GM12878 (cell line): ENCODE data around the gene CD276. TPM values are rescaled to one million over a fixed set of nuclear protein-coding genes. Genes with fewer than 3 reads are reported as not detected.

Source experiments
- ATAC-seq: fragments of 200-7000 bp; cut with Tn5 transposase; 3 replicates; pipeline ENCODE4 v1.9.1; 2020; ENCODE audit warnings: mild to moderate bottlenecking, moderate library complexity
- BruUV-seq: library from RNA; stranded (reverse); fragments of 400-500 nt; replicated peaks from 2 replicates; lab custom pipeline; 2021; lab: Mats Ljungman, UMichigan
- CTCF ChIA-PET: fragments of 300-600 bp; sonication (Branson Sonifier 250); formaldehyde crosslinking; extraction: SDS; loops from one replicate; lab custom pipeline; 2021; ENCODE audit warnings: inconsistent platforms; lab: Yijun Ruan, JAX
- POLR2A ChIA-PET: fragments of 350-600 bp; formaldehyde crosslinking; extraction: SDS; loops from one replicate; lab custom pipeline; 2021; ENCODE audit warnings: inconsistent platforms; lab: Charles Lee
- RAD21 ChIA-PET: fragments of 300-600 bp; sonication (Branson Sonifier 250); formaldehyde crosslinking; loops from one replicate; lab custom pipeline; 2023; ENCODE audit warnings: antibody characterized with exemption; ENCODE audit not compliant: unreplicated experiment; lab: Charles Lee
- SMC1A ChIA-PET: fragments of 300-600 bp; sonication (Branson Sonifier 250); formaldehyde crosslinking; loops from one replicate; lab custom pipeline; 2023; ENCODE audit not compliant: unreplicated experiment, uncharacterized antibody; lab: Charles Lee
- DNase-seq: peaks from one replicate; pipeline ENCODE4 v3.0.0-alpha.2; 2011; ENCODE audit warnings: low read depth, low spot score
- FAIRE-seq: peaks from 3 replicates; lab custom pipeline; 2011; peaks lifted over from hg19 to GRCh38; lab: Jason Lieb, UNC
- H2AFZ ChIP-seq: 2 replicates; pipeline ENCODE4 v1.6.0; 2011; ENCODE audit warnings: low read depth, low read length, control low read depth; ENCODE audit not compliant: control insufficient read depth
- H3K27ac ChIP-seq: 2 replicates; pipeline ENCODE4 v1.5.1; 2011; ENCODE audit warnings: control low read depth; ENCODE audit not compliant: control insufficient read depth, insufficient read depth
- H3K27me3 ChIP-seq, 2 experiments: replicated peaks in 1 of 2; 2 replicates each; pipeline versions ENCODE4 v1.6.0 to v1.6.1; 2011; ENCODE audit warnings: low read length in 1 of 2; ENCODE audit not compliant: control insufficient read depth in 2 of 2, insufficient read depth in 2 of 2
- H3K36me3 ChIP-seq, 2 experiments: 2 replicates each; pipeline ENCODE4 v1.5.1; 2011; ENCODE audit warnings: low read length in 1 of 2; ENCODE audit not compliant: control insufficient read depth in 2 of 2, insufficient read depth in 2 of 2
- H3K4me1 ChIP-seq: 2 replicates; pipeline ENCODE4 v1.6.1; 2011; ENCODE audit warnings: mild to moderate bottlenecking, low read length, moderate library complexity, mixed read lengths; ENCODE audit not compliant: control insufficient read depth, insufficient read depth
- H3K4me2 ChIP-seq: 2 replicates; pipeline ENCODE4 v1.6.0; 2011; ENCODE audit warnings: control low read depth; ENCODE audit not compliant: control insufficient read depth, insufficient read depth
- H3K4me3 ChIP-seq: fragments of 200-600 bp; sonication (generic); 2 replicates; pipeline ENCODE4 v1.5.1; 2016
- H3K79me2 ChIP-seq: 2 replicates; pipeline ENCODE4 v1.6.0; 2011; ENCODE audit warnings: low read length; ENCODE audit not compliant: control insufficient read depth, insufficient read depth
- H3K9ac ChIP-seq: 2 replicates; pipeline ENCODE4 v1.8.0; 2011; ENCODE audit warnings: low read length, control low read depth, mixed read lengths; ENCODE audit not compliant: control insufficient read depth, insufficient read depth
- H3K9me3 ChIP-seq: replicated peaks from 3 replicates; pipeline ENCODE4 v1.5.1; 2011; ENCODE audit warnings: mild to moderate bottlenecking, low read length; ENCODE audit not compliant: control insufficient read depth, insufficient read depth
- H4K20me1 ChIP-seq: 2 replicates; pipeline ENCODE4 v1.6.0; 2011; ENCODE audit not compliant: control insufficient read depth, insufficient read depth
- IRF3 ChIP-seq: fragments of 450-650 bp; IDR thresholded peaks from 2 replicates; pipeline ENCODE4 v1.6.1; 2014; ENCODE audit warnings: mild to moderate bottlenecking
- MAX ChIP-seq: IDR thresholded peaks from 2 replicates; pipeline ENCODE4 v1.6.1; 2012; ENCODE audit warnings: low read depth, low read length, improper control_type of control experiment
- MYC ChIP-seq: IDR thresholded peaks from 2 replicates; pipeline ENCODE4 v1.6.1; 2011; ENCODE audit warnings: mild to moderate bottlenecking, low read length, moderate library complexity, inconsistent platforms; ENCODE audit not compliant: insufficient read depth, insufficient replicate concordance, insufficient read length, severe bottlenecking
- RAD21 ChIP-seq: IDR thresholded peaks from 2 replicates; pipeline ENCODE4 v1.6.1; 2011; ENCODE audit warnings: mild to moderate bottlenecking, low read depth, low read length, moderate library complexity; ENCODE audit not compliant: insufficient read depth
- YY1 ChIP-seq: IDR thresholded peaks from 2 replicates; pipeline ENCODE4 v1.6.1; 2011; ENCODE audit warnings: low read depth, mild to moderate bottlenecking, low read length
- ZNF207 ChIP-seq: fragments of 450-650 bp; IDR thresholded peaks from 2 replicates; pipeline ENCODE4 v1.6.1; 2014; ENCODE audit warnings: antibody characterized with exemption, mild to moderate bottlenecking, borderline replicate concordance
- WGBS: methylation state at CpG from one replicate; pipeline ENCODE4 v1.1.6; 2016; ENCODE audit warnings: low lambda C conversion rate; ENCODE audit not compliant: insufficient replicate concordance, insufficient coverage; ENCODE audit errors: missing lambda C conversion rate; 5-methylcytosine and 5-hydroxymethylcytosine counted together
- in situ Hi-C: fragments of 300-500 bp; cut with MboI; formaldehyde crosslinking; loops from 9 replicates; pipeline ENCODE4 v1.14.3; 2018; ENCODE audit warnings: mixed read lengths
- intact Hi-C: fragments of 100-400 bp; cut with micrococcal nuclease; formaldehyde crosslinking; loops from one replicate; pipeline ENCODE4 v1.14.2; 2022; ENCODE audit not compliant: unreplicated experiment
- polyA plus RNA-seq, 11 experiments: library from polyadenylated mRNA; depleted of rRNA in 4 of 11; unstranded in 6 of 11; stranded (reverse) in 5 of 11; fragments of >200 nt; fragmentation: Nextera tagmentation in 4 of 11; fragmentation: Illumina TruSeq in 1 of 11; extraction: Ambion mirVana in 4 of 11; extraction: Trizol in 1 of 11; gene quantifications; 1 replicate in 1 of 11; 2 replicates in 10 of 11; pipeline versions ENCODE4 v1.2.1 to v1.2.3, GENCODE V29; 2011 to 2016; ENCODE audit warnings: inconsistent platforms in 2 of 11, missing spikeins in 2 of 11, low read depth in 1 of 11
- total RNA-seq, 4 experiments: library from RNA; depleted of rRNA in 3 of 4; stranded (reverse); fragments of >200 nt in 3 of 4; fragmentation: Illumina TruSeq in 1 of 4; extraction: Trizol in 1 of 4; gene quantifications; 2 replicates each; pipeline versions ENCODE4 v1.2.1 to v1.2.3, GENCODE V29; 2013 to 2021

The CD276 gene
- total and polyA plus RNA-seq, 10 of the 15 experiments (the other 5 are each of a cell fraction or from before 2014, with no cell fraction given) = 0.11 to 3.0 (median 1.2) TPM

GRCh38 chr15:73704869-73705645, 20.9 kb downstream of the CD276 start (continued):
- TF ChIP-seq RAD21 (peak; percentile 57), YY1 (0 out of 2 replicates have a peak, but pooled peaks have one; percentile 40)
- TF ChIP-seq, all 136 proteins: peak for 5

- 36% methylated on average over 6 of the region's 6 CpGs for WGBS
- no peak for ATAC-seq
Measured at GRCh38 chr15:73708691-73709090, 24.5 kb downstream of the CD276 start.

More at GRCh38 chr15:73708691-73709090, 24.5 kb downstream of the CD276 start:
- RAD21 ChIA-PET = no interaction called here
- in situ Hi-C loops = no loop called here
- Histone ChIP-seq H3K27me3 (no peaks in the 10 kb centered on the region; a peak in 1 of 4 replicates), H2AFZ (no peak overlapping the region), H3K4me2 (no peak overlapping the region), H3K9me3 (no peaks in the 10 kb centered on the region), H3K27ac (no peak overlapping the region), H3K79me2 (no peaks in the 10 kb centered on the region), H4K20me1 (no peaks in the 10 kb centered on the region), H3K4me1 (no peaks in the 10 kb centered on the region), H3K9ac (no peak overlapping the region), H3K36me3 (no peaks in the 10 kb centered on the region), H3K4me3 (no peak overlapping the region)
- SMC1A ChIA-PET = no interaction called here
- no peak for FAIRE-seq
- CTCF ChIA-PET = no interaction called here
- intact Hi-C loops = no loop called here
- TF ChIP-seq ZNF207 (no peak), IRF3 (no peak), MAX (no peak), MYC (no peak)
- no peak for DNase-seq
- POLR2A ChIA-PET = no interaction called here
- BruUV-seq = no TSS peak
